Pancreas (tissue), 10 donors: Measurements from ENCODE around the gene SLIT3. TPM values are rescaled to one million over a fixed set of nuclear protein-coding genes. Genes with fewer than 3 reads are reported as not detected.

Experiments
- ATAC-seq, 4 donors: fragments of 200-7000 bp; cut with Tn5 transposase; one replicate each; pipeline versions ENCODE4 v1.8.0 to v1.9.1; 2020; ENCODE audit warnings: mild to moderate bottlenecking in 4 of 4, moderate library complexity in 4 of 4
- DNase-seq, 6 donors: peaks; one replicate each; pipeline ENCODE4 v3.0.0-alpha.2; 2020
- FAIRE-seq: peaks from 2 replicates; lab custom pipeline; 2012; peaks lifted over from hg19 to GRCh38; lab: Jason Lieb, UNC
- H3K27ac ChIP-seq, 4 donors: fragments of 200-600 bp; sonication (generic); 1 replicate in 3 of 4; 2 replicates in 1 of 4; pipeline versions ENCODE4 v1.5.0 to v1.8.0; 2020
- H3K27me3 ChIP-seq, 4 donors: fragments of 200-600 bp; one replicate each; pipeline ENCODE4 v1.8.0; 2021
- H3K36me3 ChIP-seq, 3 donors: fragments of 200-600 bp; sonication (generic) in 1 of 3; one replicate each; pipeline versions ENCODE4 v1.5.0 to v1.8.0; 2020 to 2021
- H3K4me1 ChIP-seq, 3 donors: fragments of 200-600 bp; one replicate each; pipeline ENCODE4 v1.8.0; 2021
- H3K4me3 ChIP-seq, 4 donors: fragments of 200-600 bp; sonication (generic) in 2 of 4; one replicate each; pipeline versions ENCODE4 v1.5.0 to v1.8.0; 2020 to 2021
- H3K9me3 ChIP-seq, 4 donors: fragments of 200-600 bp; one replicate each; pipeline ENCODE4 v1.8.0; 2021
- CTCF ChIP-seq, 4 donors: fragments of 200-600 bp; sonication (generic) in 3 of 4; IDR thresholded peaks; one replicate each; pipeline versions ENCODE4 v1.5.0 to v1.8.0; 2021; ENCODE audit warnings: antibody characterized with exemption in 4 of 4
- WGBS, 2 donors: extraction: QIAGEN DNeasy Blood & Tissue Kit; methylation state at CpG; one replicate each; pipeline ENCODE4 v1.1.7; 2013; 5-methylcytosine and 5-hydroxymethylcytosine counted together
- intact Hi-C, 3 donors: fragments of 100-400 bp; cut with DNase I; formaldehyde crosslinking; loops; one replicate each; pipeline versions ENCODE4 v1.11.1 to v1.14.2; 2022
- polyA plus RNA-seq, 2 donors: library from polyadenylated mRNA; stranded (reverse); fragments of 200-250 nt; gene quantifications; one replicate each; pipeline ENCODE4 v1.2.3, GENCODE V29; 2013
- total RNA-seq, 6 donors: library from RNA; stranded (reverse); fragmentation: NEBNext Ultra II Directional in 4 of 6; extraction: Animal tissue kit (Norgen Biotek cat#: 25700) in 4 of 6; gene quantifications; one replicate each; pipeline versions ENCODE4 v1.2.1 to v1.2.4, GENCODE V29; 2021 to 2023
- donor health status: healthy with polysubstance abuse.
- donor health status: DM: no; HTN: no; CAD: no; lungs with moderate emphysema.
- donor health status: DM: no; HTN: no; CAD: no.
- donor health status: control.
- donor health status: control.
- donor health status: Bipolar disorder and iron deficiency.
- donor health status: DM: yes; HTN: yes; CAD: no.
- donor health status: DM: no; HTN: no; CAD: no.
- donor health status: DM: no; HTN: no; CAD: no.
- donor health status: DM: yes; HTN: yes; CAD: no.

Gene SLIT3
- total and polyA plus RNA-seq, 8 donors: 1.1 to 11.4 (median 2.1) TPM

GRCh38 chr5:168693297-168693696 lies 607.6 kb downstream of the SLIT3 start:
- FAIRE-seq: no peak
- no peak for TF ChIP-seq CTCF (IDR thresholded peaks at IDR 0.05)

GRCh38 chr5:168691891-168692290 lies 609.0 kb downstream of the SLIT3 start:
- H3K27me3 ChIP-seq: no peaks in the 10 kb centered on the region
- intact Hi-C loops: no loop called here
- H3K36me3 ChIP-seq: no peaks in the 10 kb centered on the region
- no peak overlapping the region for H3K4me3 ChIP-seq
- DNase-seq (no peak), FAIRE-seq (no peak), ATAC-seq (no peak)
- H3K4me1 ChIP-seq: no peaks in the 10 kb centered on the region
- no peak overlapping the region for H3K27ac ChIP-seq
- no peak for TF ChIP-seq CTCF (IDR thresholded peaks at IDR 0.05)
- 73 to 85% methylated on average over 4 of the region's 4 CpGs for WGBS, 2 donors
- H3K9me3 ChIP-seq: no peaks in the 10 kb centered on the region

More at GRCh38 chr5:168693297-168693696, 607.6 kb downstream of the SLIT3 start:
- no peak for DNase-seq
- ATAC-seq: no peak
- Histone ChIP-seq H3K4me1 (no peaks in the 10 kb centered on the region), H3K27me3 (no peaks in the 10 kb centered on the region), H3K4me3 (no peak overlapping the region), H3K36me3 (no peaks in the 10 kb centered on the region), H3K27ac (no peak overlapping the region), H3K9me3 (no peaks in the 10 kb centered on the region)
- 57 to 75% methylated on average over 5 of the region's 5 CpGs for WGBS, 2 donors
- intact Hi-C loops: no loop called here

- ATAC-seq: no peak
- WGBS, 2 donors: 53 to 79% methylated on average over 2 of the region's 2 CpGs
- Histone ChIP-seq H3K36me3 (no peaks in the 10 kb centered on the region), H3K4me3 (no peak overlapping the region), H3K9me3 (no peaks in the 10 kb centered on the region), H3K27ac (no peak overlapping the region), H3K27me3 (no peaks in the 10 kb centered on the region), H3K4me1 (no peaks in the 10 kb centered on the region)
- intact Hi-C loops: no loop called here
- no peak for FAIRE-seq
- TF ChIP-seq CTCF (IDR thresholded peaks at IDR 0.05): no peak
- DNase-seq: no peak
Observed at GRCh38 chr5:168689260-168689659, 611.7 kb downstream of the SLIT3 start.

GRCh38 chr5:168686837-168687236 lies 614.1 kb downstream of the SLIT3 start:
- ATAC-seq: no peak
- intact Hi-C loops: no loop called here
- Histone ChIP-seq H3K27me3 (no peaks in the 10 kb centered on the region), H3K4me3 (no peak overlapping the region), H3K36me3 (no peaks in the 10 kb centered on the region), H3K27ac (no peak overlapping the region), H3K4me1 (no peaks in the 10 kb centered on the region), H3K9me3 (no peaks in the 10 kb centered on the region)
- TF ChIP-seq CTCF (IDR thresholded peaks at IDR 0.05): no peak
- WGBS, 2 donors: 84 to 94% methylated on average over 7 of the region's 7 CpGs
- no peak for FAIRE-seq
- DNase-seq: no peak

GRCh38 chr5:168685566-168685965 lies 615.4 kb downstream of the SLIT3 start:
- no peak for FAIRE-seq

More at GRCh38 chr5:168685566-168685965, 615.4 kb downstream of the SLIT3 start:
- Histone ChIP-seq H3K4me3 (no peak overlapping the region), H3K4me1 (no peaks in the 10 kb centered on the region), H3K36me3 (no peaks in the 10 kb centered on the region), H3K27ac (no peak overlapping the region), H3K27me3 (no peaks in the 10 kb centered on the region), H3K9me3 (no peaks in the 10 kb centered on the region)
- DNase-seq: no peak
- intact Hi-C loops: no loop called here
- 85 to 92% methylated on average over 13 of the region's 13 CpGs for WGBS, 2 donors
- no peak for TF ChIP-seq CTCF (IDR thresholded peaks at IDR 0.05)
- ATAC-seq: no peak
